ENCODE results near the gene BOD1L1. TPM values are rescaled to one million over a fixed set of nuclear protein-coding genes. Genes with fewer than 3 reads are reported as not detected.

The BOD1L1 gene
- total RNA-seq, 1 donor from 2014 or later = 28.4 TPM

- DNase-seq = no peak
These were observed 103.7 kb downstream of the BOD1L1 start for GRCh38 chr4:13523591-13524503.

- no peak for DNase-seq
These were observed 104.4 kb downstream of the BOD1L1 start for GRCh38 chr4:13523105-13523477.

- no peak for DNase-seq
These were observed 105.0 kb downstream of the BOD1L1 start for GRCh38 chr4:13522282-13523104.

DNA sequence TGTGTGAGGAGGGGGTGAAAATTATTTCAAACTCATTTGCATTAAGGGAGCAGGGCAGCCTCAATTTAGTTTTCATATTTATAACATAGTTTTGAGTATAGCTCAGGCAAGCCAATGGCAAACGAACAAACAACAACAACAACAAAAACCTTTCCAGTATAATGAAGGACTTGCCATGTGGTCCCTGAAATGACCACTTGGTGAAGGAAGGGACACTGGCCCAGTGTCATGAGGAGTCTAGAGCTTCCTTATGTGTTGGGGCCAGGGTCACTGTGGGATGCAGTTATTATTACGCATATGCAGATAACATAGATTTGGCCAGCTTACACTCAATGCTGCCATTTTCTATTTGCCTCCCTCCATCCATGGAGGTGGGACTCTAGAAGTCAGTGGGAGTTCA, 106.5 kb downstream of the BOD1L1 start:
- DNase-seq = no peak

Other genes with a start within 250 kb of the BOD1L1 start
- gene RAB28, start 143.4 kb downstream of the BOD1L1 start, total RNA-seq = 11.8 and 15.1 TPM in 2 replicates
- 0.05 TPM in 1 of 2 replicates, not detected in the other for gene NKX3-2, start 83.2 kb downstream of the BOD1L1 start, total RNA-seq